Measurements from ENCODE around the gene ZMYM1.
"Not testable (repeated sequence)": the region's sequence is repeated elsewhere in the genome, so short reads cannot be mapped to it uniquely, and the experiment has no call there.

ZMYM1 gene

GRCh38 chr1:35080171-35080854 is 1.1 kb downstream of the ZMYM1 start:
- no peak for DNase-seq

- no peak for DNase-seq
Observed at GRCh38 chr1:35085421-35085820, 6.2 kb downstream of the ZMYM1 start.

DNA sequence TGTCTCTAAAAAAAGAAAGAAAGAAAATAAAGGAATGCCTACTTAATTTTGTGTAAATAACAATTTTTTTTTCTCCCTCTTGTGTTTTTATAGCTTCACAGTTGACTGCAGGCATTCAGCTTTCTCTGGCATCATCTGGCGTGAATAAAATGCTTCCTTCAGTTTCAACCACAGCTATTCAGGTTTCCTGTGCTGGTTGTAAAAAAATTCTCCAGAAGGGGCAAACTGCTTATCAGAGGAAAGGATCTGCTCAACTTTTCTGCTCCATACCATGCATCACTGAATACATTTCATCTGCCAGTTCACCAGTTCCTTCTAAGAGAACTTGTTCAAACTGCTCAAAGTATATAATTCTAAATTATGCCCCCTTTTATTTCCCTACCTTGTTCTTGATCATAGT is 18.0 kb downstream of the ZMYM1 start:
- DNase-seq, result no peak

- no peak for DNase-seq
Observed at GRCh38 chr1:35111106-35111505, 31.9 kb downstream of the ZMYM1 start.

GRCh38 chr1:35112668-35113067 is 33.5 kb downstream of the ZMYM1 start:
- no peak for DNase-seq

- no peak for DNase-seq
Observed at GRCh38 chr1:35115459-35116383, 36.5 kb downstream of the ZMYM1 start.

- DNase-seq, result no peak
Observed at GRCh38 chr1:35120458-35121133, 41.4 kb downstream of the ZMYM1 start.

DNA sequence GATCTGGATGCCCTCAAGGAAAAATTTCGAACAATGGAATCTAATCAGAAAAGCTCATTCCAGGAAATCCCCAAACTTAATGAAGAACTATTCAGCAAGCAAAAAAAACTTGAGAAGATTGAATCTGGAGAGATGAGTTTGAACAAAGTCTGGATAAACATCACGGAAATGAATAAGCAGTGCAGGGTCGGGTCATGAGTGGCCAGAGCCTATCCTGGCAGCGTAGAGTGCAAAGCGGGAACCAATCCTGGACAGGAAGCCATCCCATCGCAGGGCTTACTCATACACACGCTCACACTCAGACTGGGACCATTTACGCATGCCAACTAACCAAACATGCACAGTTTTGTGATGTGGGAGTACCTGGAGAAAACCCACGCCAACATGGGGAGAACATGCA is 43.1 kb downstream of the ZMYM1 start:
- no peak for DNase-seq

GRCh38 chr1:35126546-35126945 is 47.4 kb downstream of the ZMYM1 start:
- DNase-seq, result no peak

DNA sequence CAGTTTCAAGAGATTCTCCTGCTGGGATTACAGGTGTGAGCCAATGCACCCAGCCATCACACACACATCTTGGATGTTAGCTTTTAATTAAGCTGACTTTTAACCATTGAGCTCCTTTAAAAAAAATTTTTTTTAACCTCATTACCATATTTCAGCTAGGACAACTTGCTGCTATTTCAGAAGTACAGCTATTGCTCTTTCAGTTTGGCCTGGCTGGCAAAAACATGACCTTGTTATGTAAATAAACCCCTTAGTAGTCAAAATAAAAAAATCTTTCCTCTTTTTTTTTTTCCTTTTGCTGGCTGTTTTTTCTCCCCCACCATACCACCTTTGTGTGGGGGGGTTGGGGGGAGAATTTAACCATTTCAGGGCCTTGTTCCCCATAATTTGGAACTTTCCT is 49.9 kb downstream of the ZMYM1 start:
- DNase-seq, result no peak

DNA sequence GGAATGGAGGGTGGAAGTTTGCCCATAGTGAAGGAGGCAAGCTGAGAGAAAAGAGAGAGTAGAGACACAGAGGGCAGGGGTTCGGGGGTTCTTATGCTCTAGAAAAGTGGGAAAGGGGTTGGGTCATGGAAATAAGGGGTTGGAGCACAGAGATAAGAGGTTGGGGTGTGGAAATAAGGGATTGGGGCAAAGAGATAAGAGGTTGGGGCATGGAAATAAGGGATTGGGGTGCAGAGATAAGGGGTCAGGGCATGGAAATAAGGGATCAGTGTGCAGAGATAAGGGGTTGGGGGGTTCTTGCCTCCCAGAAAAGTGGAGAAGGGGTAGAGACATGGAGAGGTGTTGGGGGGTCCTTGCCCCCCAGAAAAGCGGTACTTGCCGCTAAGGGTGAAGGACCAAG is 57.6 kb downstream of the ZMYM1 start:
- DNase-seq, result no peak

GRCh38 chr1:35137590-35137989 is 58.4 kb downstream of the ZMYM1 start:
- DNase-seq, result not testable (repeated sequence)

GRCh38 chr1:35142294-35142693 is 63.1 kb downstream of the ZMYM1 start:
- DNase-seq, result not testable (repeated sequence)

- not testable (repeated sequence) for DNase-seq
Observed at GRCh38 chr1:35142728-35143127, 63.5 kb downstream of the ZMYM1 start.

GRCh38 chr1:35143737-35144508 is 64.7 kb downstream of the ZMYM1 start:
- DNase-seq, result no peak

- not testable (repeated sequence) for DNase-seq
Observed at GRCh38 chr1:35145892-35146549, 66.8 kb downstream of the ZMYM1 start.

DNA sequence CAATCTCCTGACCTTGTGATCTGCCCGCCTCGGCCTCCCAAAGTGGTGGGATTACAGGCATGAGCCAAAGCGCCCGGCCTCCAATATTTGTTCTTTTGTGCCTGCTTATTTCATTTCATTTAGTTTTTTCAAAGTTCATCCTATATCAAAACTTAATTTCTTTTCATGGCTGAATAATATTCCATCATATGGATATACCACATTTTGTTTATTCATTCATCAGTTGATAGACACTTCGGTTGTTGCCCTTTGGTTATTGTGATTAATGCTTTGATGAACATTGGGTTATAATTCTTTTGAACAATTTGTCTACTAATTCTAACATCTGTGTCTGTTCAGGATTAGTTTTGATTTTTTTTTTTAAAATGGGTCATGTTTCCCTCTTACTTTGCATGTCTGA is 72.0 kb downstream of the ZMYM1 start:
- DNase-seq, result no peak

DNA sequence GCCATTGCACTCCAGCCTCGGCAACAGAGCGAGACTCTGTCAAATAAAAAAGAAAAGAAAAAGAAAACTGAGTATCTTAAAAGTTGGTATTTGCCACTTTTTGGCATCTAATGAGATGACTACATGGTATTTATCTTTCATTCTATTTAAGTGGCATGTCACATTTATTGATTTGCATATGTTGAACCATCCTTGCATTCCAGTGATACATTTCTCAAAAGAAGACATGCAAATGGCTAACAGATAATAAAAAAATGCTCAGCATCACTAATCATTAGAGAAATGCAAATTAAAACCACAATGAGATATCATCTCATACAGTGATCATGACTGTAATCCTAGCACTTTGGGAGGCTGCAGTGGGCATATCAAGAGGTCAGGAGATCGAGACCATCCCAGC is 85.7 kb downstream of the ZMYM1 start:
- no peak for DNase-seq
